ENCODE measurements around the gene OR51B5.
"Not testable (repeated sequence)": the region's sequence is repeated elsewhere in the genome, so short reads cannot be mapped to it uniquely, and the experiment has no call there.

OR51B5 gene

DNA sequence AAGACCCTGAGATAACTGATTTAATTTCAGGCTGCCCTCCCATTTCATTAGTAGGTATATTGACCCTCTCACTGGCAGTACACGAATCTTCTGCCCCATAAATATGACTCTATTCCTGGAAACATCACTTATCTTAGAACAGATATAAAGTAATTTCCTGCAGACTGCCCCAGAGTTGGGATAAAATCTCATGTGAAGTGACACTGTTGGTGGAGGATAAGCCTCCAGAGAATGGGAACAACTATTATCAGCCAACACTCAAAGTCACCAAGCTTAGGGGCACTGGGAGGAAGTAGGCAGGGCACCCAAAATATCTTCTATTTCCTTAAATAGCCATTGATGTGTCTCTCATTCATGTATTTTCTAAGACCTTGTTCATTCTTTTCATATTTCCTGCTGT, 8.2 kb downstream of the OR51B5 start:
- TF ChIP-seq, protein P1, sequence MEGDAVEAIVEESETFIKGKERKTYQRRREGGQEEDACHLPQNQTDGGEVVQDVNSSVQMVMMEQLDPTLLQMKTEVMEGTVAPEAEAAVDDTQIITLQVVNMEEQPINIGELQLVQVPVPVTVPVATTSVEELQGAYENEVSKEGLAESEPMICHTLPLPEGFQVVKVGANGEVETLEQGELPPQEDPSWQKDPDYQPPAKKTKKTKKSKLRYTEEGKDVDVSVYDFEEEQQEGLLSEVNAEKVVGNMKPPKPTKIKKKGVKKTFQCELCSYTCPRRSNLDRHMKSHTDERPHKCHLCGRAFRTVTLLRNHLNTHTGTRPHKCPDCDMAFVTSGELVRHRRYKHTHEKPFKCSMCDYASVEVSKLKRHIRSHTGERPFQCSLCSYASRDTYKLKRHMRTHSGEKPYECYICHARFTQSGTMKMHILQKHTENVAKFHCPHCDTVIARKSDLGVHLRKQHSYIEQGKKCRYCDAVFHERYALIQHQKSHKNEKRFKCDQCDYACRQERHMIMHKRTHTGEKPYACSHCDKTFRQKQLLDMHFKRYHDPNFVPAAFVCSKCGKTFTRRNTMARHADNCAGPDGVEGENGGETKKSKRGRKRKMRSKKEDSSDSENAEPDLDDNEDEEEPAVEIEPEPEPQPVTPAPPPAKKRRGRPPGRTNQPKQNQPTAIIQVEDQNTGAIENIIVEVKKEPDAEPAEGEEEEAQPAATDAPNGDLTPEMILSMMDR (IDR thresholded peaks at IDR 0.05; ENCODE audit: insufficient read depth, missing control alignments): no peak
- DNase-seq (ENCODE audit: insufficient read length, low spot score) (no peak), FAIRE-seq (no peak)

DNA sequence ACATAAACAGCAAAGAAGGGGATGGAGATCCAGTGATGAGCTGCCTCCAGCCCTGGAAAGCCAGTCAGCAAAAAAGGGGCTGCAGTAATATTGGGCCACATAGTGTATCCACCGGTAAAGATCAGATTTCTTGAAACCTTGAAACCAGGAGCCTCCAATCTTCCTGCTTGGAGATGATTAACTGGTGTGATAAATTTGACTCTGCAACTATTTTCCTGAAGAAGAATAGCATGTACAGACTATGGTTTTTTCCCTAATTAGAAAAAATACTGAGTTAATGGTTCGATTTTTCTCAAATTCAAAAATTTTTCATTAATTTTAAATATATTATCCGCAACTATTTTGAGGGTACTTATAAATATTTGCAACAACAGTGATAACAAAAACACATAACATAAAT, 19.1 kb downstream of the OR51B5 start, which contains the start of gene OR51B2:
Gene OR51B2, minus strand, starts transcription at position 101 of the 400 bp plus-strand sequence. Its CDS starts 0 bp downstream, at position 101.
- TF ChIP-seq, protein P1 (IDR thresholded peaks at IDR 0.05; ENCODE audit: insufficient read depth, missing control alignments): no peak
- DNase-seq (ENCODE audit: insufficient read length, low spot score): no peak
- no peak for FAIRE-seq

DNA sequence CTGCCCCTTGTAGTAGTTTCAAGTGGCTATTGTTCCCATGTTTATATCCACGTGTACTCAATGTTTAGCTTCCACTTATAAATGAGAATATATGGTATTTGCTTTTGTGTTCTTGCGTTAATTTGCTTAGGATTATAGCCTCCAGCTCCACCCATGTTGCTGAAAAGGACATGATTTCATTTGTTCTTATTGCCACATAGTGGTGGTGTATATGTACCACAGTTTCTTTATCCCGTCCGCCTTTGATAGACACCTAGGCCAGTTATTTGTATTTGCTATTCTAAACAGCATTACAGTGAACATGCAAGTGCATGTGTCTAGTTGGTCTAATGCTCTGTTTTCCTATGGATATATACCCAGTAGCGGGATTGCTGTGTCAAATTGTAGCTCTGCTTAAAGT, 26.0 kb downstream of the OR51B5 start:
- FAIRE-seq: no peak
- DNase-seq (ENCODE audit: insufficient read length, low spot score): no peak

DNA sequence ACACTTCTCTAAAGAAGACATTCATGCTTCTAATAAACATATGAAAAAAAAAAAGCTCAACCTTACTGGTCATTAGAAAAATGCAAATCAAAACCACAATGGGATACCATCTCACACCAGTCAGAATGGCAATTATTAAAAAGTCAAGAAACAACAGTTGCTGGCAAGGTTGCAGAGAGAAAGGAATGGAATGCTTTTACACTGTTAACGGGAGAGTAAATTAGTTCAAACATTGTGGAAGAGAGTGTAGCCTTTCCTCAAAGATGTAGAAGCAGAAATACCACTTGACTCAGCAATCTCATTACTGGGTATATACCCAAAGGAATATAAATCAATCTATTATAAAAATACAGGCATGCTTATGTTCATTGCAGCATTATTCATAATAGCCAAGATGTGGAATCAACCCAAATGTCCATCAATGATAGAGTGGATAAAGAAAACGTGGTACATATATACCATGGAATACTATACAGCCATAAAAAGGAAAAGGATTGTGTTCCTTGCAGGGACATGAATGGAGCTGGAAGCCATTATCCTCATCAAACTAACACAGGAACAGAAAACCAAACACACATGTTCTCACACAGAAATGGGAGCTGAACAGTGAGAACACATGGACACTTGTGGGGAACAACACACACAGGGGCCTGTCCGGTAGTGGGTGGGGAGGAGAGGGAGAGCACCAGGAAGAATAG, 29.8 kb downstream of the OR51B5 start:
- not testable (repeated sequence) for FAIRE-seq; DNase-seq (ENCODE audit: insufficient read length, low spot score)

More for the DNA sequence above, 26.0 kb downstream of the OR51B5 start:
- TF ChIP-seq, protein P1 (IDR thresholded peaks at IDR 0.05; ENCODE audit: insufficient read depth, missing control alignments): no peak

DNA sequence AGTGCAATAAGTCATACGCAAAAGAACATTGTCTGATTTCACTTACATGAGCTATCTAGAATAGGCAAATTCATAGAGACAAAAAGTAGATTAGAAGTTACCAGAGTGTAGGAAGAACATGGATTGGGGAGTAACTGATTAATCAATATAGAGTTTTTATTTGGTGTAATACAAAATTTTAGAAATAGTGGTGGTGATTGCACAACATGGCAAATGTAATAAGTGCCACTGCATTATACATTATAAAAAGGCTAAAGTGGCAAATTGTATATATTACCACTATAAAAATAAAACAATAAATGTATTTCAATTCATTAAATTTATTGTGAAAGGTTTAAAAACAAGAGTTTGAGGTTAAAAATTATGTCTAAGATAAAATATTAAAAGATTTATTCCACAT, 32.9 kb downstream of the OR51B5 start:
- DNase-seq (ENCODE audit: insufficient read length, low spot score) (no peak), FAIRE-seq (no peak)
- TF ChIP-seq, protein P1 (IDR thresholded peaks at IDR 0.05; ENCODE audit: insufficient read depth, missing control alignments): no peak

DNA sequence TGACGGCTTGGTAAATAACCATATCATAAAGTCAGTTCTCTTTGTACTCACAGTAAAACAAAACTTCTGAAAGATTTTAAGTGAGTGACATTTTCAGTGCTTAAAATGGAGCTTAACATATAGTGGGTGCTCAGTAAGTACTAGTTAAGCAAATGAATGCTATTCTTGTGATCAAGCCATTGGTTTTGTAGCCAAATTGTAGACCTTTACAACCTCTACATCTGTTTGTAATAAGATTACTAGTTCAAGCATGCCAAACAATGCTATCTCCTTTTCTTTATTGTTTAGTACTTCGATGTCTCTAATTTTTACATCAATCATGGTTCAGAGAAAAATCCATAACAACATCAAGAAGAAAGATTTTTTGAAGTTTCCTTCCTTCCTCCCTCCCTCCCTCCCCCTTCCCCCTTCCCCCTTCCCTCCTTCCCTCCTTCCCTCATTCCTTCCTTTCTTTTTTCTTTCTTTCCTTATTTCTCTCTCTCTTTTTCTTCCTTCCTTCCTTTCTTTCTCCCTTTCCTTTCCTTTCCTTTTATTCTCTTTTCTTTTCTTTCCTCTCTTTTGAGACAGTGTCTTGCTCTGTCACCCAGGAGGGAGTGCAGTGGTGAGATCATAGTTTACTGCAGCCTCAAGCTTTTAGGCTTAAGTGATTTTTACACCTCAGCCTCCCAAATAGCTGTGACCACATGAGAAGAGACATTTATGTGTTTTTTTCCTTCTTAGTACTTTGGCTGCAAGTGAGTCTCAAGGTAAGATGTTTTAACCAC, 35.9 kb downstream of the OR51B5 start:
- TF ChIP-seq, protein P1 (IDR thresholded peaks at IDR 0.05; ENCODE audit: insufficient read depth, missing control alignments): no peak
- no peak for DNase-seq (ENCODE audit: insufficient read length, low spot score)
- no peak for FAIRE-seq

DNA sequence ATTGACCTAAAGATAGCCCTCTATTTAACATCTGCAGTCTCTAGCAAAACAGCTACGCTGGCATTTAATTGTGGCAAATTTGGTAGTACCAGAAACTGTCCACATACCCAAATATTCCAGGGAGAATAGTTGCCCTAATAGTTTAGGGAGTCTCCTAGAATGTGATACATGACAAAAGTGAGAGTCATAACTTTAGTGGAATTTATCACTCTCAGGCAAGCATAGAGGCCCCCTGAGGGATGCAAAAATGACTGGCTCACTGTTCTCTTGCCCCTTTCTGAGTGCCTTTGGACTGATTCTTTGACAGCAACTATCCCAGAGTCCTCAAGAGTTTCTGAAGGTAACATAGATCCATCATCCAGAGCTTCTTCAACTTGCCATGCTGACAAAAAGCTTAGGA, 39.3 kb downstream of the OR51B5 start:
- DNase-seq (ENCODE audit: insufficient read length, low spot score) (no peak), FAIRE-seq (no peak)
- TF ChIP-seq, protein P1 (IDR thresholded peaks at IDR 0.05; ENCODE audit: insufficient read depth, missing control alignments): no peak
